C4-2B (cell line): ENCODE data around the gene SAP25.

Experiments
- CTCF ChIP-seq: fragments of 450-650 bp; conservative IDR thresholded peaks from 2 replicates; pipeline ENCODE4 v1.5.1; 2017; ENCODE audit warnings: mild to moderate bottlenecking
- ZFX ChIP-seq: fragments of 450-650 bp; IDR thresholded peaks from 2 replicates; pipeline ENCODE4 v1.6.1; 2017

- no peak for TF ChIP-seq CTCF
- TF ChIP-seq ZFX, result no peak
These were observed 9.7 kb upstream of the SAP25 start for GRCh38 chr7:100583132-100584053.
